GM10847 (cell line): ENCODE measurements around the gene PRKAR1B.

Source experiments
- POLR2A ChIP-seq: IDR thresholded peaks from 2 replicates; pipeline ENCODE4 v1.6.1; 2011; ENCODE audit not compliant: insufficient read length; ENCODE audit errors: extremely low read depth

The PRKAR1B gene

DNA sequence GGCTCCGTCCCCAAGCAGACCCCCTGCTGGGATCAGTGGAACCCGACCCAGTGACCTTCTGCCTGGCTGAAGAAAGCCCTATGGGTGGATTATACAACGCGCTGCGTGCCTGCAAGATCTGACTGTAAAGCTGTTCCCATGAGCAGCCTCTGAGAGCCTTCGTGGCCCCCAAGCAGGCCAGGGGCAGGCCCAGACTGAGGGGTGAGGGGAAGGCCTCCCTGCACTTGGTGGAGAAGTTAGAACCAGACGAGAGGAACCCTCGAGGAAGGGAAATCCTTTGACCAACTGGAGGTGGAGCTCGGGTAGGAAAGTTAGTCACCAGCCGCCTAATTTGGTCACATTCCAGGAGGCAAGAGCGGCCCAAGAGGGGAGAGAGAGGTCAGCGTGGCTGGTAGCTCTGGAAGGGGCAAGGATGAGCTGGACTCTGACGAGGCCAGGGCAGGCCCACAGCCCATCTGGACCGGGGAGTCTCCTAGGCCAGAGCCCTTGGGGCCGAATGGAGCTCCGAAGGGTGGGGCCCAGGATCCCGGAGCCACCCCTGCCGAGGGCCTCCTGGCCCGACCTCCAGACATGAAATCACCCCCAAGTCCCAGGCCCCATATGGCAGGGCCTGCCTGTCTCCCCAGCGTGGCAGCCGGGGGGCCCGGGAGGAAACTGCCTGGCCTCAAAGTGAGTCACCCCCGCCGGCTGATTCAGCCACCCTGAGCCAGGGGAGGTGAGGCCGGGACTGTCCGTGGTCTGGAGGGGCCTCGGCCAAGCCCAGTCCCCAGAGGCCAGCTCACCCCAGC lies 184.2 kb downstream of the PRKAR1B start:
- TF ChIP-seq POLR2A = no peak

GRCh38 chr7:542131-542712 lies 184.9 kb downstream of the PRKAR1B start:
- TF ChIP-seq POLR2A = no peak

- TF ChIP-seq POLR2A = no peak
These were observed 185.4 kb downstream of the PRKAR1B start for GRCh38 chr7:541661-542060.

DNA sequence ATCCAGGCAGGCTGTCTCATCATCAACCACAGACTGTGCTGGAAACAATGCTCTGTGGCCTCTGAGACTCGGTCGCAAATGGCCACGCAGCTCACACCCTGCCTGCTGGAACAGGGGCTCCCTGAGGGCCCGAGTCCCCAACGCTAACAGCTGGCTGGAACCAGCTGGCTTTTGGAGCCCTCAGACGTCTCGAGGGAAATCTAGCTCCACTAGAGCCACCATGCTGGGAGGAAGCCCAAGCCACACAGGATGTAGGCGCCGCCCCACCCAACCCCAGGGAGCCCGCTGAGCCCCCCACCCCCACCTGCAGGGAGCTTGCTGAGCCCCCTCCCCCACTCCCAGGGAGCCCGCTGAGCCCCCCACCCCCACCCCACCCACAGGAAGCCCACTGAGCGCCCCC lies 186.1 kb downstream of the PRKAR1B start:
- TF ChIP-seq POLR2A = no peak

- TF ChIP-seq POLR2A = no peak
These were observed 186.5 kb downstream of the PRKAR1B start for GRCh38 chr7:540579-540978.

GRCh38 chr7:539731-540411 lies 187.2 kb downstream of the PRKAR1B start:
- no peak for TF ChIP-seq POLR2A

- no peak for TF ChIP-seq POLR2A
These were observed 188.1 kb downstream of the PRKAR1B start for GRCh38 chr7:538764-539685.

- no peak for TF ChIP-seq POLR2A
These were observed 189.0 kb downstream of the PRKAR1B start for GRCh38 chr7:537911-538634.

DNA sequence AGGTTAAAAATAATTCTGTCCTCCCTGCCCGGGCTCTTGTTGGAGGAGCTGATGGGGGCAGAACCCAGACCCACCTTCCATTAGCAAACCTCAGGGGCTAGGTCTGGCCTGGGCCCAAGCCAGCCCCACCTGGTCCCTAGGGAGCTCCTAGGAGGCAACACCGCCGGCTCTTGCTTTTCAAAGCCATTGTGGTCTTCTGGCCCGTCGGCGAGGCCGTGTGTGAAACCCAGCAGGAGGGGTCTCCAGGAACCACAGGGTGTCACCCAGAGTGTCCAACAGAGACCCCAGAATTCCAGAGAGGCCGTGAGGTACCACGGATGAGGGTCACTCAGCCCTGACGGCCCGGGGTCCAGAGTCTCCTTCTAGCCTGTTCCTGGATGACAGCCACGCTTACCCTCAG lies 190.8 kb downstream of the PRKAR1B start:
- TF ChIP-seq POLR2A = no peak

GRCh38 chr7:534959-535358 lies 192.1 kb downstream of the PRKAR1B start:
- TF ChIP-seq POLR2A = no peak

GRCh38 chr7:534075-534474 lies 193.0 kb downstream of the PRKAR1B start:
- no peak for TF ChIP-seq POLR2A

- TF ChIP-seq POLR2A = no peak
These were observed 193.8 kb downstream of the PRKAR1B start for GRCh38 chr7:533266-533665.

GRCh38 chr7:532379-533143 lies 194.5 kb downstream of the PRKAR1B start:
- TF ChIP-seq POLR2A = no peak

GRCh38 chr7:531777-532176 lies 195.3 kb downstream of the PRKAR1B start:
- no peak for TF ChIP-seq POLR2A
